A673 (cell line): Measurements from ENCODE around the gene NEDD9. TPM values are rescaled to one million over a fixed set of nuclear protein-coding genes. Genes with fewer than 3 reads are reported as not detected.

ENCODE experiments used
- BruUV-seq: library from RNA; stranded (reverse); fragments of 400-500 nt; replicated peaks from 2 replicates; lab custom pipeline; 2021; lab: Mats Ljungman, UMichigan
- CTCF ChIA-PET: fragments of 300-600 bp; sonication (Branson Sonifier 250); formaldehyde crosslinking; loops from one replicate; lab custom pipeline; 2022; ENCODE audit warnings: antibody characterized with exemption; lab: Charles Lee
- POLR2A ChIA-PET: fragments of 300-600 bp; sonication (Branson Sonifier 250); formaldehyde crosslinking; loops from one replicate; lab custom pipeline; 2022; ENCODE audit warnings: antibody characterized with exemption; ENCODE audit not compliant: low non-redundant PET; lab: Charles Lee
- DNase-seq: peaks from one replicate; pipeline ENCODE4 v3.0.0-alpha.2; 2015; ENCODE audit warnings: low spot score
- H3K27ac ChIP-seq: fragments of 200-600 bp; sonication (generic); 2 replicates; pipeline ENCODE4 v1.5.1; 2016; ENCODE audit warnings: mixed run types, low read depth, mild to moderate bottlenecking, mixed read lengths, antibody characterized with exemption, low read length; ENCODE audit not compliant: poor library complexity, severe bottlenecking
- H3K27me3 ChIP-seq: fragments of 200-600 bp; sonication (generic); replicated peaks from 2 replicates; pipeline ENCODE4 v1.6.1; 2017; ENCODE audit warnings: mixed run types, low read depth, mild to moderate bottlenecking, mixed read lengths, antibody characterized with exemption, low read length; ENCODE audit not compliant: insufficient read depth, poor library complexity
- H3K36me3 ChIP-seq: fragments of 200-600 bp; sonication (generic); 2 replicates; pipeline ENCODE4 v1.6.1; 2016; ENCODE audit warnings: mixed run types, mild to moderate bottlenecking, mixed read lengths, antibody characterized with exemption, low read length; ENCODE audit not compliant: insufficient read depth, poor library complexity, severe bottlenecking
- H3K4me1 ChIP-seq: fragments of 200-600 bp; sonication (generic); 2 replicates; pipeline ENCODE4 v1.6.1; 2017; ENCODE audit warnings: mixed run types, mild to moderate bottlenecking, mixed read lengths, antibody characterized with exemption, low read length; ENCODE audit not compliant: insufficient read depth, poor library complexity, severe bottlenecking
- H3K4me3 ChIP-seq: fragments of 200-600 bp; sonication (generic); 2 replicates; pipeline ENCODE4 v1.5.1; 2016; ENCODE audit warnings: low read depth, mixed run types, mild to moderate bottlenecking, mixed read lengths, low read length; ENCODE audit not compliant: poor library complexity, severe bottlenecking
- H3K9me3 ChIP-seq: fragments of 200-600 bp; sonication (generic); 2 replicates; pipeline ENCODE4 v1.6.1; 2016; ENCODE audit warnings: mixed run types, low read depth, mild to moderate bottlenecking, mixed read lengths, antibody characterized with exemption, low read length; ENCODE audit not compliant: poor library complexity, severe bottlenecking
- EZH2 ChIP-seq: fragments of 200-600 bp; sonication (generic); IDR thresholded peaks from 2 replicates; pipeline ENCODE4 v1.6.1; 2017; ENCODE audit warnings: borderline replicate concordance, low read depth, mild to moderate bottlenecking, mixed read lengths, antibody characterized with exemption, low read length; ENCODE audit not compliant: poor library complexity, severe bottlenecking
- intact Hi-C: fragments of 100-400 bp; cut with micrococcal nuclease; formaldehyde crosslinking; loops from one replicate; pipeline ENCODE4 v1.10.0; 2022; ENCODE audit not compliant: unreplicated experiment
- total RNA-seq: library from RNA; stranded (reverse); gene quantifications from 2 replicates; pipeline ENCODE4 v1.2.3, GENCODE V29; 2021
- TF ChIP-seq, protein P1 (sequence below): fragments of 300-800, 200-600 bp; sonication (generic); conservative IDR thresholded peaks from 2 replicates; pipeline ENCODE4 v1.5.1; 2017; ENCODE audit warnings: low read depth, mild to moderate bottlenecking, antibody characterized with exemption, low read length, moderate library complexity, mixed read lengths

NEDD9 gene
- total RNA-seq, 1 experiment from 2014 or later: 6.6 TPM

DNA sequence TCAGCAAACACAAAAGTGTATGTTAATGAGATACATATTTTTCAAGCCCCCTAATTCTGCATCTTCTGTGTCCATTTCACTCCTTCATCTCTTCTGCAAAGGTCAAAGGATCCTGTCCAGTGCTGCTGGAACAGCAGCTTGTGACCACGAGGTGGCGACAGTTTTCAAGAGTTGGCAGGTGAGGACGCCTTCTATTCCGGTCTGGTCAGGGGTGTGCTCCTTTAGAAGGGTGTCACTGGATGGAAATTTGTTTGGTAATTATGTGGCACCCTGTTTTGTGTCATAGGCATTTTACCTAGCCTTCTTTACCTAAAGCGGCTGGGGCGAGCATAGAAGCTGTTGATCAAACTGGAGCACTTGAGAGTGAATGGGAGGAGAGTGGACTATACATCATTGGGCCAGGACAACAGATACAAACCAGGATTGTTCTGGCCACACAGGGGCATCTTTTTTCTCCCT, 88.0 kb downstream of the NEDD9 start:
- ChIA-PET POLR2A (interaction anchor here (0.7 kb wide), 1 partner anchor 321 kb away, joined by 3 read pairs; no protein-coding TSS in a partner anchor), CTCF (interaction anchor here (2.1 kb wide), 1 partner anchor 352 kb away, joined by 9 read pairs; no protein-coding TSS in a partner anchor)
- DNase-seq: peak; percentile 72
- intact Hi-C loops: loop anchor here (1.0 to 2.0 kb wide), 2 partner anchors 352 to 430 kb away; no protein-coding TSS in a partner anchor
- Histone ChIP-seq H3K27me3 (no peaks in the 10 kb centered on the region), H3K27ac (no peak overlapping the region), H3K36me3 (no peaks in the 10 kb centered on the region), H3K4me1 (peaks cover 6% of the 10 kb centered on the region), H3K9me3 (no peaks in the 10 kb centered on the region), H3K4me3 (no peak overlapping the region)
- no TSS peak for BruUV-seq
- no peak for TF ChIP-seq EZH2
- TF ChIP-seq, protein P1, sequence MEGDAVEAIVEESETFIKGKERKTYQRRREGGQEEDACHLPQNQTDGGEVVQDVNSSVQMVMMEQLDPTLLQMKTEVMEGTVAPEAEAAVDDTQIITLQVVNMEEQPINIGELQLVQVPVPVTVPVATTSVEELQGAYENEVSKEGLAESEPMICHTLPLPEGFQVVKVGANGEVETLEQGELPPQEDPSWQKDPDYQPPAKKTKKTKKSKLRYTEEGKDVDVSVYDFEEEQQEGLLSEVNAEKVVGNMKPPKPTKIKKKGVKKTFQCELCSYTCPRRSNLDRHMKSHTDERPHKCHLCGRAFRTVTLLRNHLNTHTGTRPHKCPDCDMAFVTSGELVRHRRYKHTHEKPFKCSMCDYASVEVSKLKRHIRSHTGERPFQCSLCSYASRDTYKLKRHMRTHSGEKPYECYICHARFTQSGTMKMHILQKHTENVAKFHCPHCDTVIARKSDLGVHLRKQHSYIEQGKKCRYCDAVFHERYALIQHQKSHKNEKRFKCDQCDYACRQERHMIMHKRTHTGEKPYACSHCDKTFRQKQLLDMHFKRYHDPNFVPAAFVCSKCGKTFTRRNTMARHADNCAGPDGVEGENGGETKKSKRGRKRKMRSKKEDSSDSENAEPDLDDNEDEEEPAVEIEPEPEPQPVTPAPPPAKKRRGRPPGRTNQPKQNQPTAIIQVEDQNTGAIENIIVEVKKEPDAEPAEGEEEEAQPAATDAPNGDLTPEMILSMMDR: peak; percentile 98

DNA sequence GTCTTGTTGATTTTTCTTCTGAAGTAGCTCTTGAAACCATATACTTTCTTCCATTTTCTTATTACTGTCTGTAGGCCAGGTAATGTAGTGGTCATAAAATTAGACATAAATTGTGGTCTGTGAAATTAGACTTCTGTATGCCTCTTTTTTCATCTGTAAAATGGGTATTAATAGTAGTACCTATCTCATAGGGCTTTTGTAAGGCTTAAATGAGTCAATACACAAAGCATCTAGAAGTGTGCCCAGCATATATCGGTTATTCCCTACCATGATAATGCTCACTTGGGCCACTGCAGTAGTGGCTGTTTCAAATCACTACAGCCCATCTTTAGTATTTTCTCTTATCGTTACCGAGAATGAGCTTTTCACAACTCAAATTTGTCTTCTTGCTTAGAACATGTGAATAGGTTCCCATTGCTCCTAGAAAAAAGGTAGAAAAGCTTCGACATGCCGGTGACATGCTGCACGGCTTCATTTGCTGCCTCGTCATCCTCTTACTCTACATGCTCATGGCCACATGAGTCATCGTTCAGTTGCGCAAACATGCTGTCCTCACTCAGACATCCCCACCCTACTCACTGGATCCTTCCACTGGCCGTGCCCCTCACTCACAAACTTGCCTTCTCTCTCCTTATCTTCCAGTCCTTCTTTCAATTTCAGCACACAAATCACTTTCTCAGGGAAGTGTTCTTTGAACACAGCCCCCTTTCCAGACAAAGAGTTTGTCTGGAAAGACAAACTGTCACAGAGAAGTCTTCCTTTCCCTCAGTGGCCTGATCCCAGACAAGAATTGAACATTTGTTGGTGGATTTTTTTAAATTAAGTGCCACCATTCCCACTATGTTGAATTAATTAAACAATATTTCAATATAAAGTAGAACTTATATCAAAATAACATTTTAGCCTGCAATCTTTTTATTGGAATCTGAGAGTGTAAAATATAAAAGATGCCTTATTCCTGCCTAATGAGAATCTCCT, 88.8 kb downstream of the NEDD9 start:
- Histone ChIP-seq H3K36me3 (no peaks in the 10 kb centered on the region), H3K27ac (no peak overlapping the region), H3K4me3 (no peak overlapping the region), H3K27me3 (no peaks in the 10 kb centered on the region), H3K4me1 (peaks cover 6% of the 10 kb centered on the region), H3K9me3 (no peaks in the 10 kb centered on the region)
- no TSS peak for BruUV-seq
- POLR2A ChIA-PET: interaction anchor here (0.7 kb wide), 1 partner anchor 322 kb away, joined by 3 read pairs; no protein-coding TSS in a partner anchor
- TF ChIP-seq, protein P1: no peak
- no peak for TF ChIP-seq EZH2
- DNase-seq: peak; percentile 69
- intact Hi-C loops: loop anchor here (1.0 to 2.0 kb wide), 2 partner anchors 353 to 431 kb away; no protein-coding TSS in a partner anchor
- CTCF ChIA-PET: interaction anchor here (2.1 kb wide), 1 partner anchor 352 kb away, joined by 9 read pairs; no protein-coding TSS in a partner anchor

DNA sequence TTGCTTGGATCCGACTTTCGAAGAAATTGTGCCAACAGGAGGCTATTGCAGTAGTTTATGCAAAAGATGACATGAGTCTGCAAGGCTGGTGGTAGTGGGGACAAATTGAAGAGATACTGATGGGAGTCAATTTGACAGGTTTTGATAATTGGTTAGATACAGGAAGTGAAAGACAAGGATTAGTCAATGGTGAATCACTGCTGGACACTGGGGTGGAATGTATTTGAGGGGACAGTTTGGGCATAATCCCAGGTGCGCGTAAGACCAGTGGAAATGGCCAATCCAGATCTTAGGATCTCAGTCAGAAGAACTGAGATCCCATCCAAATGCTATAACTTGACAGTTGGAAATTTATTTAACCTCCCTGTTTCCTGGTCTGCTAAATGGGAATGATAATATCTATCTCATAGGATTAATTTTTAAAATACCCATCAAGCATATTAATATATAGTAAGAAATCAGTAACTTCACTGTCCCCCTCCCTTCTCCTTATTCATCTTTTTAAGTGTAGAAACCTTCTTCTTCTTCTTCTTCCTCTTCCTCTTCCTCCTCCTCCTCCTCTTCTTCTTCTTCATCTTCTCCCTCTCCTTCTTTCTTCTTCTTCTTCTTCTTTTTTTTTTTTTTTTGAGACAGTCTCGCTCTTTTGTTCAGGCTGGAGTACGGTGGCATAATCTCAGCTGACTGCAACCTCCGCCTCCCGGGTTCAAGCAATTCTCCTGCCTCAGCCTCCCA, 90.0 kb downstream of the NEDD9 start:
- no peak overlapping the region for H3K4me3 ChIP-seq
- intact Hi-C loops: no loop called here
- BruUV-seq: no TSS peak
- CTCF ChIA-PET: interaction anchor here (2.1 kb wide), 1 partner anchor 354 kb away, joined by 9 read pairs; no protein-coding TSS in a partner anchor
- no peak for DNase-seq
- peaks cover 6% of the 10 kb centered on the region for H3K4me1 ChIP-seq
- H3K27ac ChIP-seq: no peak overlapping the region
- no peaks in the 10 kb centered on the region for H3K9me3 ChIP-seq
- no peaks in the 10 kb centered on the region for H3K36me3 ChIP-seq
- TF ChIP-seq, protein P1: no peak
- no peak for TF ChIP-seq EZH2
- POLR2A ChIA-PET: no interaction called here
- no peaks in the 10 kb centered on the region for H3K27me3 ChIP-seq
